GM12801 (cell line): ENCODE data around the gene ART3.

ENCODE experiments used
- CTCF ChIP-seq: IDR thresholded peaks from one replicate; pipeline ENCODE4 v1.5.1; 2011; ENCODE audit warnings: control low read depth; ENCODE audit not compliant: insufficient read length; ENCODE audit errors: extremely low read depth

ART3 gene

GRCh38 chr4:76106442-76106841, 31.9 kb downstream of the ART3 start:
- no peak for TF ChIP-seq CTCF

- no peak for TF ChIP-seq CTCF
These were observed 34.1 kb downstream of the ART3 start for GRCh38 chr4:76108467-76109181.

GRCh38 chr4:76116821-76117220, 42.3 kb downstream of the ART3 start:
- TF ChIP-seq CTCF, result no peak

GRCh38 chr4:76117536-76117935, 43.0 kb downstream of the ART3 start:
- TF ChIP-seq CTCF, result no peak

- TF ChIP-seq CTCF, result no peak
These were observed 45.7 kb downstream of the ART3 start for GRCh38 chr4:76120199-76120598.

GRCh38 chr4:76125816-76126215, 51.3 kb downstream of the ART3 start:
- TF ChIP-seq CTCF, result no peak

GRCh38 chr4:76127754-76128153, 53.2 kb downstream of the ART3 start:
- TF ChIP-seq CTCF, result no peak
